ENCODE measurements around the gene TMEFF1.

Gene TMEFF1

GRCh38 chr9:100619194-100619593 is 146.2 kb downstream of the TMEFF1 start:
- no peak for DNase-seq (ENCODE audit: low read depth)

GRCh38 chr9:100619665-100620064 is 146.7 kb downstream of the TMEFF1 start:
- no peak for DNase-seq (ENCODE audit: low read depth)

DNA sequence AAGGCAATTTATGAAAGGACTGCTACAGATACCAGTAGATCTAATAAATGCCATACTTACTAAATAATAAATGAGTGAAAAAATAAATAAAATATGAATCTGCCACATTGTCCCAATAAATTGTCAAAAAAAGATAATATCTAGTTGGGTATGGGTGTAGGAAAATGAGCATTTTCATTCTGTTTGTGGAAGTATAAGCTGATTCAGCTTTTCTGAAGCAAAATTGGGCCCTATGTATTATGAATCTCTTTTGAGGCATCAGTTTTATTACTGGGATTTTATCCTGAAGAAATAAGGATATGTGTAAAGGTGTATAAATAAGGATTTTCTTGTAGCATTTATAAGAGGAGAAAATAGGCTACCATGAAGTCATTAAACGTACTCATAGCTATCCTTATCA is 151.0 kb downstream of the TMEFF1 start:
- DNase-seq (ENCODE audit: low read depth) = no peak

- no peak for DNase-seq (ENCODE audit: low read depth)
Observed at GRCh38 chr9:100626949-100627348, 154.0 kb downstream of the TMEFF1 start.

Data from non-pigmented ciliary epithelial cell (primary cell).